Activated B cell treated with CpG ODN at 0.5 μM for 24 hours (primary cell): ENCODE data around the gene LINGO3. TPM values are rescaled to one million over a fixed set of nuclear protein-coding genes. Genes with fewer than 3 reads are reported as not detected.
A peak's percentile ranks its signal among the peaks of the same experiment; 100 is the strongest.

Experiments used
- ATAC-seq: fragments of 200-7000 bp; cut with Tn5 transposase; one replicate; pipeline ENCODE4 v1.10.0; 2021; ENCODE audit warnings: low read depth, mild to moderate bottlenecking, moderate library complexity
- CTCF ChIA-PET: fragments of 350-600 bp; sonication (Branson Sonifier 250); formaldehyde crosslinking; loops from one replicate; lab custom pipeline; 2021; ENCODE audit warnings: antibody characterized with exemption; lab: Charles Lee
- POLR2A ChIA-PET: fragments of 350-600 bp; sonication (Branson Sonifier 250); formaldehyde crosslinking; loops from one replicate; lab custom pipeline; 2021; ENCODE audit warnings: antibody characterized with exemption; lab: Charles Lee
- DNase-seq: peaks from one replicate; pipeline ENCODE4 v3.0.0; 2022
- H3K27ac Mint-ChIP-seq: one replicate; pipeline ENCODE4 v1.8.0; 2020; ENCODE audit warnings: mixed read lengths
- H3K27me3 Mint-ChIP-seq: one replicate; pipeline ENCODE4 v1.8.0; 2021; ENCODE audit warnings: mixed read lengths
- H3K36me3 Mint-ChIP-seq: one replicate; pipeline ENCODE4 v1.8.0; 2021; ENCODE audit warnings: low read depth, mixed read lengths
- H3K4me1 Mint-ChIP-seq: one replicate; pipeline ENCODE4 v1.8.0; 2021; ENCODE audit warnings: mixed read lengths
- H3K4me3 Mint-ChIP-seq: one replicate; pipeline ENCODE4 v1.8.0; 2020; ENCODE audit warnings: mild to moderate bottlenecking, mixed read lengths
- H3K9me3 Mint-ChIP-seq: one replicate; pipeline ENCODE4 v1.8.0; 2020; ENCODE audit warnings: mixed read lengths
- intact Hi-C: fragments of 100-400 bp; cut with micrococcal nuclease; formaldehyde crosslinking; loops from one replicate; pipeline ENCODE4 v1.15.1; 2024
- total RNA-seq: library from RNA; stranded (reverse); gene quantifications from 2 replicates; pipeline ENCODE4 v1.2.3, GENCODE V29; 2022
- TF ChIP-seq, protein P1 (sequence below): fragments of 200-600 bp; IDR thresholded peaks from one replicate; pipeline ENCODE4 v1.8.0; 2022; ENCODE audit warnings: antibody characterized with exemption, mild to moderate bottlenecking

The LINGO3 gene
- total RNA-seq, 1 donor from 2014 or later: 1.4 TPM

DNA sequence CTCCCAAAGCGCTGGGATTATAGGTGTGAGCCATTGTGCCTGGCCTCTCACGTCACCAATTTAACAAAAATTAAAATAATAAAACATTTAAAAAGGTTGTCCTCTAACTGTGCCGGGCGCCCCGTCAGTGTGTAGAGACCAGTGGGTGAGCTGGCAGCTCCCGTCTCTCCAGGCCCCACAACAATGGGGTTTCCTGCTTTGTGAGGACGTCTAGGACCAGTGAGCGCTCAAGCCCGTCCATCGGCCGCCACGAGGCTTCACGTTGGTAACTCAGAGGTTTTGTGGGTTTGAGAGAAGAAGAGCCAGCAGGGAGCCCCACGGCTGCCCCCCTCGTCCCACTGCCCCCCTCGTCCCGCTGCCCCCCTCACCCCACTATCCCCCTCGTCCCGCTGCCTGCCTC lies 15.8 kb upstream of the LINGO3 start:
- peaks cover 58% of the 10 kb centered on the region for H3K4me1 Mint-ChIP-seq
- no peaks in the 10 kb centered on the region for H3K27me3 Mint-ChIP-seq
- no peak overlapping the region for H3K4me3 Mint-ChIP-seq
- DNase-seq (no peak), ATAC-seq (no peak)
- H3K9me3 Mint-ChIP-seq: no peaks in the 10 kb centered on the region
- H3K36me3 Mint-ChIP-seq: peaks cover 48% of the 10 kb centered on the region
- intact Hi-C loops: loop anchor here (2.0 kb wide), 1 partner anchor 51 kb away; no protein-coding TSS in a partner anchor
- POLR2A ChIA-PET: interaction anchor here (0.5 to 4.5 kb wide), 7 partner anchors 8 to 172 kb away, joined by 3 to 23 read pairs (median 8); partner anchors contain the start of gene AP3D1
- H3K27ac Mint-ChIP-seq: peak overlapping the region; percentile 86
- TF ChIP-seq, protein P1, sequence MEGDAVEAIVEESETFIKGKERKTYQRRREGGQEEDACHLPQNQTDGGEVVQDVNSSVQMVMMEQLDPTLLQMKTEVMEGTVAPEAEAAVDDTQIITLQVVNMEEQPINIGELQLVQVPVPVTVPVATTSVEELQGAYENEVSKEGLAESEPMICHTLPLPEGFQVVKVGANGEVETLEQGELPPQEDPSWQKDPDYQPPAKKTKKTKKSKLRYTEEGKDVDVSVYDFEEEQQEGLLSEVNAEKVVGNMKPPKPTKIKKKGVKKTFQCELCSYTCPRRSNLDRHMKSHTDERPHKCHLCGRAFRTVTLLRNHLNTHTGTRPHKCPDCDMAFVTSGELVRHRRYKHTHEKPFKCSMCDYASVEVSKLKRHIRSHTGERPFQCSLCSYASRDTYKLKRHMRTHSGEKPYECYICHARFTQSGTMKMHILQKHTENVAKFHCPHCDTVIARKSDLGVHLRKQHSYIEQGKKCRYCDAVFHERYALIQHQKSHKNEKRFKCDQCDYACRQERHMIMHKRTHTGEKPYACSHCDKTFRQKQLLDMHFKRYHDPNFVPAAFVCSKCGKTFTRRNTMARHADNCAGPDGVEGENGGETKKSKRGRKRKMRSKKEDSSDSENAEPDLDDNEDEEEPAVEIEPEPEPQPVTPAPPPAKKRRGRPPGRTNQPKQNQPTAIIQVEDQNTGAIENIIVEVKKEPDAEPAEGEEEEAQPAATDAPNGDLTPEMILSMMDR: no peak
- CTCF ChIA-PET: no interaction called here

DNA sequence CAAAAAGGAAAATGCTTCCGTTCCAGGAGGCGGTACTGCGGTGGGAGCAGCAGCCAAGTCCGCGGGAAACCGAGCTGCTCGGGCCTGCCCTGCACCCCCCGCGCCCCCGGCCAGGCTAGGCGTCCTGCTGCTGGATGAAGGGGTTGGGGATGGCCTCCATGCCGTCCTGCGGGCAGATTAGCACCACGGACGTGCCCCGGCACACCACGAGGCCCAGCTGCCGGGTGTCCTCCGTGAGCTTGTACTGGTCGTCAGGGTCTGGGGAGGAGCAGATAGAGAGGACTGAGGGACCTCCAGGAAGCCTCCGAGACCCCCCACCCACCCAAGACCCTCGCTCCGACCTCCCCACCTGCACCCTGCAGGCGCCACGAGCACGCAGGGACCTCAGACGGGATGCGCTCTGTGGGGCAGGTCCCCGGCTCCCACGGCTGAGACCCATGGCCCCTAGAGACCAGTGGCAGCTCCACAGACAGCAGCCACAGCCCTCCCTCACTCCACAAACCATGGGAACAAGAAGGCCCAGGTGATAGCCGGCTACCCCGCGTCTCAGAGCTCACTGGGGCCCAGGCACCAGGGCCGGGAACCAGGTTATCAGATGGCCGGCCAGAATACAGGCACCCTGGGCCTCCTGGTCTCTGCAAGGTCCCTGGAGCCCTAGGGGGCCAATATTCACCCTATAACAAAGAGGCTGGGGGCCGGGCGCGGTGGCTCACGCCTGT lies 13.8 kb upstream of the LINGO3 start:
- ChIA-PET POLR2A (interaction anchor here (0.7 to 1.9 kb wide), 8 partner anchors 11 to 106 kb away, joined by 3 to 8 read pairs (median 4); partner anchors contain the start of genes LINGO3 and TIMM13), CTCF (no interaction called here)
- ATAC-seq (no peak), DNase-seq (no peak)
- no peak overlapping the region for H3K4me3 Mint-ChIP-seq
- no peaks in the 10 kb centered on the region for H3K27me3 Mint-ChIP-seq
- TF ChIP-seq, protein P1: no peak
- H3K4me1 Mint-ChIP-seq: peaks cover 60% of the 10 kb centered on the region
- intact Hi-C loops: no loop called here
- H3K27ac Mint-ChIP-seq: no peak overlapping the region
- no peaks in the 10 kb centered on the region for H3K9me3 Mint-ChIP-seq
- peaks cover 40% of the 10 kb centered on the region for H3K36me3 Mint-ChIP-seq

DNA sequence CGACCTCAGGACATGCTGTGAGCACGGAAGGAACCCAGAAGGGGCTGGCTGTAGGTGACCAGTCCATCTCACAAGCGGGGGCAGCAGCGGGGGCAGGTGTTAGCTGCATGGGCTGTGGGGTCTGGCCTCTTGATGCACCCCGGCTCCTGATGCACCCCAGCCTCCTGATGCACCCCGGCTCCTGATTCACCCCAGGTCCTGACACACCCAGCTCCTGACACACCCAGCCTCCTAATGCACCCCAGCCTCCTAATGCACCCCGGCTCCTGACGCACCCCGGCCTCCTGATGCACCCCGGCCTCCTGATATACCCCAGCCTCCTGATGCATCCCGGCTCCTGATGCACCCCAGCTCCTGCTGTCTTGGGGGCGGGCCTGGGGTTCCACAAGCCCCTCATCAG lies 13.0 kb upstream of the LINGO3 start:
- Mint-ChIP-seq H3K27ac (no peak overlapping the region), H3K9me3 (no peaks in the 10 kb centered on the region), H3K36me3 (peaks cover 35% of the 10 kb centered on the region), H3K4me3 (no peak overlapping the region), H3K27me3 (no peaks in the 10 kb centered on the region), H3K4me1 (peaks cover 59% of the 10 kb centered on the region)
- ATAC-seq (no peak), DNase-seq (no peak)
- ChIA-PET CTCF (no interaction called here), POLR2A (interaction anchor here (0.6 to 1.4 kb wide), 7 partner anchors 11 to 303 kb away, joined by 3 to 7 read pairs (median 4); partner anchors contain the start of genes PEAK3 and TIMM13)
- TF ChIP-seq, protein P1: no peak
- intact Hi-C loops: no loop called here

DNA sequence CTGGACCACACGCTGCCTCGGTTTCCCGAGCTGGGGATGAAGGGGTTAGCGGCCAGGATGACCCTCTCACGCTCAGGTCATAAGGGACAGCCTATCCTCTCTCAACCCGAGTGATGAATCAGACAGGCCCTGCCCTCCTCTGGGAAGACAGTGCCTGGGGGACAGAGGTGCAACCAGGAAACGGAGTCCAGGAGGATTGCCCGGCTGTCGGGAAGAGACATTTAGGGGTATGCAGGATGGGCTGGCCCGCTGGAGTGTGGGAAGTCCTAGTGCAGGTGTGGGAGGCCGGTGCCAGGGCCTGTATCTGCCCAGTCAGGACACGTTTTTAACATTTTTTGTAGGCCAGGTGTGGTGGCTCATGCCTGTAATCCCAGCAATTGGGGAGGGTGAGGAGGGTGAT lies 12.1 kb upstream of the LINGO3 start:
- Mint-ChIP-seq H3K27me3 (no peaks in the 10 kb centered on the region), H3K9me3 (peaks cover under 1% of the 10 kb centered on the region), H3K36me3 (peaks cover 27% of the 10 kb centered on the region), H3K4me3 (no peak overlapping the region), H3K27ac (no peak overlapping the region), H3K4me1 (peaks cover 59% of the 10 kb centered on the region)
- POLR2A ChIA-PET: interaction anchor here (0.6 to 4.8 kb wide), 4 partner anchors 9 to 38 kb away, joined by 4 to 48 read pairs (median 13); partner anchors contain the start of genes LSM7, PEAK3 and SPPL2B
- no peak for DNase-seq
- no peak for ATAC-seq
- TF ChIP-seq, protein P1: no peak
- intact Hi-C loops: no loop called here
- CTCF ChIA-PET: no interaction called here

DNA sequence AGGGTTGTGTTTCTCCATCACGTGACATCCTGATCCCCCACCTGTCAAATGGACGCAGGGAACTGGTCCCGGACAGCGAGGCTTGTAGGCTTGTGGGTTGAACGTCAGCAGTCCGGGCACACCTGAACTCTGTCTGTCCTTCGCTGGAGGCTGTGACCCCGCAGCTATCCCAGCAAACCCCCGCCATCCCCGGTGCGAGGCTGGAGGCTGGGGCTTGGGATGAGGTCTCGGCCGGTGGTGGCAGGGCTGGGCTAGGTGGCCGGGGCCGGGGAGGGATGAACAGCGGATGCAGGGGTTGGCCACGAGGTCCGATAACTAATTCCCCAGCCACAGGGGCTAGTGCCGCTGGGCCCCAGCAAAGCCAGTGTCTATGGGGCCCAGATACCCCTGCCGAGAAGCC lies 11.6 kb upstream of the LINGO3 start:
- no peak for DNase-seq
- no peak for ATAC-seq

More for the DNA sequence above, 11.6 kb upstream of the LINGO3 start:
- Mint-ChIP-seq H3K4me1 (peaks cover 56% of the 10 kb centered on the region), H3K27ac (peak overlapping the region; percentile 77), H3K36me3 (peaks cover 26% of the 10 kb centered on the region), H3K9me3 (peaks cover 4% of the 10 kb centered on the region), H3K27me3 (no peaks in the 10 kb centered on the region), H3K4me3 (no peak overlapping the region)
- TF ChIP-seq, protein P1: no peak
- ChIA-PET CTCF (no interaction called here), POLR2A (interaction anchor here (0.6 to 4.8 kb wide), 5 partner anchors 9 to 22 kb away, joined by 3 to 48 read pairs (median 6); partner anchors contain the start of genes LSM7 and SPPL2B)
- intact Hi-C loops: loop anchor here (10.0 kb wide), 1 partner anchor 225 kb away; the partner anchor contains the start of genes IZUMO4 and MOB3A
